Stomach (tissue), 4 donors: ENCODE measurements around the gene PPRC1.

Source experiments
- EP300 ChIP-seq: sonication (generic); formaldehyde crosslinking; IDR thresholded peaks from one replicate; pipeline ENCODE4 v1.6.1; 2017; ENCODE audit warnings: antibody characterized with exemption
- POLR2A ChIP-seq, 4 donors: fragments of 450-650 bp; IDR thresholded peaks; one replicate each; pipeline ENCODE4 v1.6.1; 2016; ENCODE audit warnings: antibody characterized with exemption in 4 of 4, control low read depth in 2 of 4, mild to moderate bottlenecking in 1 of 4, moderate library complexity in 1 of 4
- TF ChIP-seq, protein P1 (sequence below), 7 experiments: fragments of 450-650 bp in 4 of 7; fragments of 200-600 bp in 3 of 7; sonication (generic) in 3 of 7; IDR thresholded peaks; one replicate each; pipeline ENCODE4 v1.5.1; 2016 to 2019; ENCODE audit warnings: antibody characterized with exemption in 7 of 7, control low read depth in 2 of 7, mild to moderate bottlenecking in 1 of 7

DNA sequence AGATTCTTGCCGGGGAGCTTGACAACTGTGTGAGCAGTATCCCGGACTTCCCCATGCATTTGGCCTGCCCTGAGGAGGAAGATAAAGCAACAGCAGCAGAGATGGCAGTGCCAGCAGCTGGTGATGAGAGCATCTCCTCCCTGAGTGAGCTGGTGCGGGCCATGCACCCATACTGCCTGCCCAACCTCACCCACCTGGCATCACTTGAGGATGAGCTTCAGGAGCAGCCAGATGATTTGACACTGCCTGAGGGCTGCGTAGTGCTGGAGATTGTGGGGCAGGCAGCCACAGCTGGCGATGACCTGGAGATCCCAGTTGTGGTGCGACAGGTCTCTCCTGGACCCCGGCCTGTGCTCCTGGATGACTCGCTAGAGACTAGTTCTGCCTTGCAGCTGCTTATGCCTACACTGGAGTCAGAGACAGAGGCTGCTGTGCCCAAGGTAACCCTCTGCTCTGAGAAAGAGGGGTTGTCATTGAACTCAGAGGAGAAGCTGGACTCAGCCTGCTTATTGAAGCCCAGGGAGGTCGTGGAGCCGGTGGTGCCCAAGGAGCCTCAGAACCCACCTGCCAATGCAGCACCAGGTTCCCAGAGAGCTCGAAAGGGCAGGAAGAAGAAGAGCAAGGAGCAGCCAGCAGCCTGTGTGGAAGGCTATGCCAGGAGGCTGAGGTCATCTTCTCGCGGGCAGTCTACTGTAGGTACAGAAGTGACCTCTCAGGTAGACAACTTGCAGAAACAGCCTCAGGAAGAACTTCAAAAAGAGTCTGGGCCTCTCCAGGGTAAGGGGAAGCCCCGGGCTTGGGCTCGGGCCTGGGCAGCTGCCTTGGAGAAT, 6.7 kb downstream of the PPRC1 start:
- no peak for TF ChIP-seq POLR2A (IDR thresholded peaks at IDR 0.05)
- TF ChIP-seq, protein P1, sequence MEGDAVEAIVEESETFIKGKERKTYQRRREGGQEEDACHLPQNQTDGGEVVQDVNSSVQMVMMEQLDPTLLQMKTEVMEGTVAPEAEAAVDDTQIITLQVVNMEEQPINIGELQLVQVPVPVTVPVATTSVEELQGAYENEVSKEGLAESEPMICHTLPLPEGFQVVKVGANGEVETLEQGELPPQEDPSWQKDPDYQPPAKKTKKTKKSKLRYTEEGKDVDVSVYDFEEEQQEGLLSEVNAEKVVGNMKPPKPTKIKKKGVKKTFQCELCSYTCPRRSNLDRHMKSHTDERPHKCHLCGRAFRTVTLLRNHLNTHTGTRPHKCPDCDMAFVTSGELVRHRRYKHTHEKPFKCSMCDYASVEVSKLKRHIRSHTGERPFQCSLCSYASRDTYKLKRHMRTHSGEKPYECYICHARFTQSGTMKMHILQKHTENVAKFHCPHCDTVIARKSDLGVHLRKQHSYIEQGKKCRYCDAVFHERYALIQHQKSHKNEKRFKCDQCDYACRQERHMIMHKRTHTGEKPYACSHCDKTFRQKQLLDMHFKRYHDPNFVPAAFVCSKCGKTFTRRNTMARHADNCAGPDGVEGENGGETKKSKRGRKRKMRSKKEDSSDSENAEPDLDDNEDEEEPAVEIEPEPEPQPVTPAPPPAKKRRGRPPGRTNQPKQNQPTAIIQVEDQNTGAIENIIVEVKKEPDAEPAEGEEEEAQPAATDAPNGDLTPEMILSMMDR (IDR thresholded peaks at IDR 0.05), result no peak
- no peak for TF ChIP-seq EP300
